Thyroid gland (tissue), 4 donors: ENCODE measurements around the gene SUSD3. TPM values are rescaled to one million over a fixed set of nuclear protein-coding genes. Genes with fewer than 3 reads are reported as not detected.

Experiments
- DNase-seq, 2 donors: peaks; one replicate each; pipeline ENCODE4 v3.0.0-alpha.2; 2019
- H3K27ac ChIP-seq, 3 donors: fragments of 200-600 bp; sonication (generic); 1 replicate in 2 of 3; 2 replicates in 1 of 3; pipeline ENCODE4 v1.5.1; 2016 to 2019; ENCODE audit warnings: mild to moderate bottlenecking in 1 of 3, moderate library complexity in 1 of 3
- H3K27me3 ChIP-seq: fragments of 200-600 bp; sonication (generic); one replicate; pipeline ENCODE4 v1.5.1; 2019
- H3K36me3 ChIP-seq, 2 donors: fragments of 200-600 bp; sonication (generic); one replicate each; pipeline ENCODE4 v1.5.1; 2016 to 2019
- H3K4me1 ChIP-seq, 2 donors: fragments of 200-600 bp; sonication (generic); one replicate each; pipeline ENCODE4 v1.5.1; 2017 to 2019
- H3K4me3 ChIP-seq, 3 donors: fragments of 200-600 bp; sonication (generic); replicated peaks in 1 of 3; 1 replicate in 2 of 3; 2 replicates in 1 of 3; pipeline ENCODE4 v1.5.1; 2016; ENCODE audit warnings: mild to moderate bottlenecking in 1 of 3
- H3K9me3 ChIP-seq: fragments of 200-600 bp; sonication (generic); one replicate; pipeline ENCODE4 v1.5.1; 2017
- CTCF ChIP-seq, 6 experiments: fragments of 200-600 bp in 3 of 6; fragments of 450-650 bp in 3 of 6; sonication (generic) in 3 of 6; IDR thresholded peaks; one replicate each; pipeline ENCODE4 v1.5.1; 2016 to 2019; ENCODE audit warnings: antibody characterized with exemption in 6 of 6, mild to moderate bottlenecking in 2 of 6, inconsistent platforms in 1 of 6, moderate library complexity in 1 of 6
- POLR2A ChIP-seq, 2 donors: fragments of 450-650 bp; IDR thresholded peaks; one replicate each; pipeline ENCODE4 v1.6.1; 2017; ENCODE audit warnings: antibody characterized with exemption in 2 of 2, mild to moderate bottlenecking in 2 of 2, moderate library complexity in 1 of 2
- WGBS, 2 donors: methylation state at CpG; one replicate each; pipeline ENCODE4 v1.1.5; 2017; 5-methylcytosine and 5-hydroxymethylcytosine counted together
- intact Hi-C: fragments of 100-400 bp; cut with DNase I; formaldehyde crosslinking; loops from one replicate; pipeline ENCODE4 v1.15.1; 2023
- total RNA-seq, 4 donors: library from RNA; depleted of rRNA; stranded (reverse); fragments of >200 nt; gene quantifications; one replicate each; pipeline ENCODE4 v1.2.3, GENCODE V29; 2016

The SUSD3 gene
- total RNA-seq, 4 donors from 2014 or later: 3.6 to 12.6 (median 5.5) TPM

DNA sequence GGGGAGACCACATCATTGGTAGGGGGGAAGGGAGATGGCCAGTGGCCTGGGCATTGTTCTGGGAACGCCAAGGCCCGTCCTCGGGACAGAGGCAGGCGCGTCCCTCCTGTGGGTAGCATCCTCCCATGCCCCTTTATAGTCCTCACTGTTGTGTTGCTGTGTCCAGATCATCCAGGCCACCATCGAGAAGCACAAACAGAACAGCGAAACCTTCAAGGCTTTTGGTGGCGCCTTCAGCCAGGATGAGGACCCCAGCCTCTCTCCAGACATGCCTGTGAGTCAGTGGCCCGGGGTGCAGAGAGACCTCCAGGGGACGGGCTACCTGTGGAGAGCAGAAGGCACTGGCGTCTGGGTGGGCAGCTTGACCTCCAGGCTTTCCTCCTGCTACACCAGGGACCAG is 38.4 kb upstream of the SUSD3 start:
- Histone ChIP-seq H3K9me3 (no peaks in the 10 kb centered on the region), H3K27me3 (no peaks in the 10 kb centered on the region), H3K36me3 (peaks cover 0 to 3% of the 10 kb centered on the region in 2 donors), H3K4me3 (no peak overlapping the region), H3K27ac (no peak overlapping the region), H3K4me1 (peaks cover 0 to 4% of the 10 kb centered on the region in 2 donors)
- TF ChIP-seq POLR2A (IDR thresholded peaks at IDR 0.05) (no peak), CTCF (IDR thresholded peaks at IDR 0.05) (no peak)
- 89 to 91% methylated on average over 11 of the region's 11 CpGs for WGBS, 2 donors
- no peak for DNase-seq
- intact Hi-C loops: no loop called here

- Histone ChIP-seq H3K4me1 (peaks cover 0 to 4% of the 10 kb centered on the region in 2 donors), H3K4me3 (no peak overlapping the region), H3K27ac (no peak overlapping the region), H3K27me3 (no peaks in the 10 kb centered on the region), H3K9me3 (no peaks in the 10 kb centered on the region), H3K36me3 (peaks cover 0 to 3% of the 10 kb centered on the region in 2 donors)
- WGBS, 2 donors: 83 to 84% methylated on average over 23 to 26 of the region's 27 CpGs
- TF ChIP-seq POLR2A (IDR thresholded peaks at IDR 0.05) (no peak), CTCF (IDR thresholded peaks at IDR 0.05) (no peak)
- DNase-seq: no peak
- intact Hi-C loops: no loop called here
These were observed 37.5 kb upstream of the SUSD3 start for GRCh38 chr9:93020771-93021670.

- TF ChIP-seq POLR2A (IDR thresholded peaks at IDR 0.05) (no peak), CTCF (IDR thresholded peaks at IDR 0.05) (no peak)
- no peaks in the 10 kb centered on the region for H3K27me3 ChIP-seq
- intact Hi-C loops: no loop called here
- WGBS, 2 donors: 91 to 98% methylated on average over 8 of the region's 9 CpGs
- peaks cover 0 to 4% of the 10 kb centered on the region in 2 donors for H3K4me1 ChIP-seq
- H3K27ac ChIP-seq: no peak overlapping the region
- no peaks in the 10 kb centered on the region for H3K9me3 ChIP-seq
- H3K36me3 ChIP-seq: peaks cover 0 to 3% of the 10 kb centered on the region in 2 donors
- no peak for DNase-seq
- no peak overlapping the region for H3K4me3 ChIP-seq
These were observed 36.4 kb upstream of the SUSD3 start for GRCh38 chr9:93022066-93022465.

- Histone ChIP-seq H3K36me3 (peaks cover 0 to 3% of the 10 kb centered on the region in 2 donors), H3K27ac (no peak overlapping the region), H3K9me3 (no peaks in the 10 kb centered on the region), H3K4me1 (peaks cover 0 to 4% of the 10 kb centered on the region in 2 donors), H3K27me3 (no peaks in the 10 kb centered on the region), H3K4me3 (no peak overlapping the region)
- TF ChIP-seq POLR2A (IDR thresholded peaks at IDR 0.05): no peak
- TF ChIP-seq CTCF (IDR thresholded peaks at IDR 0.05): no peak
- WGBS, 2 donors: 93 to 96% methylated on average over 19 to 22 of the region's 23 CpGs
- no peak for DNase-seq
- intact Hi-C loops: no loop called here
These were observed 35.6 kb upstream of the SUSD3 start for GRCh38 chr9:93022721-93023520.

DNA sequence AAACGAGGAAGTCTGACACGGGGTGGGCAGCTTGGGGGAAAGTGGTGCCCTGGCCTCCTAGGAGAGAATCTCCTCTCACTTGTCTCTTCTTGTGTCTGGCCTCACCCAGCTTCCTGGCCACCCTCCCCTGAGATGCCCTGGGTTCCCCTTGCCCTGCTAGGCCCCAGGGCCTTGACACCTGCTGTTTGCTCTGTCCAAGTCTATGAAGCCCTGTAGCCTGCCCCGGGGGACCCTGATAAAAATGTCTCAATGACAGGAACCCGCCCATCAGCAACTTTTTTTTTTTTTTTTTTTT is 35.0 kb upstream of the SUSD3 start:
- H3K4me3 ChIP-seq: no peak overlapping the region
- no peak for DNase-seq
- peaks cover 0 to 4% of the 10 kb centered on the region in 2 donors for H3K4me1 ChIP-seq
- intact Hi-C loops: no loop called here
- H3K9me3 ChIP-seq: no peaks in the 10 kb centered on the region
- no peak for TF ChIP-seq CTCF (IDR thresholded peaks at IDR 0.05)
- no peak for TF ChIP-seq POLR2A (IDR thresholded peaks at IDR 0.05)
- 72 to 83% methylated on average over 4 of the region's 4 CpGs for WGBS, 2 donors
- H3K27me3 ChIP-seq: no peaks in the 10 kb centered on the region
- no peak overlapping the region for H3K27ac ChIP-seq
- no peaks in the 10 kb centered on the region for H3K36me3 ChIP-seq
